ENCODE measurements around the gene SP5.
"Not testable (repeated sequence)": the region's sequence is repeated elsewhere in the genome, so short reads cannot be mapped to it uniquely, and the experiment has no call there.

SP5 gene

GRCh38 chr2:170715062-170715931 is at the start of gene SP5:
Gene SP5, plus strand, starts transcription at chr2:170715337. Its CDS starts 176 bp downstream, at chr2:170715513.
- no peaks in the 10 kb centered on the region for H3K36me3 Mint-ChIP-seq (ENCODE audit: low read depth)
- peaks cover 71% of the 10 kb centered on the region for H3K27me3 Mint-ChIP-seq
- ATAC-seq (peak; percentile 29), DNase-seq (peak; percentile 20)
- H3K4me3 Mint-ChIP-seq: peak within 1 kb of the TSS; percentile 79
- peaks cover 31% of the 10 kb centered on the region for H3K4me1 Mint-ChIP-seq
- no peaks in the 10 kb centered on the region for H3K9me3 Mint-ChIP-seq
- H3K27ac Mint-ChIP-seq: no peak within 1 kb of the TSS

DNA sequence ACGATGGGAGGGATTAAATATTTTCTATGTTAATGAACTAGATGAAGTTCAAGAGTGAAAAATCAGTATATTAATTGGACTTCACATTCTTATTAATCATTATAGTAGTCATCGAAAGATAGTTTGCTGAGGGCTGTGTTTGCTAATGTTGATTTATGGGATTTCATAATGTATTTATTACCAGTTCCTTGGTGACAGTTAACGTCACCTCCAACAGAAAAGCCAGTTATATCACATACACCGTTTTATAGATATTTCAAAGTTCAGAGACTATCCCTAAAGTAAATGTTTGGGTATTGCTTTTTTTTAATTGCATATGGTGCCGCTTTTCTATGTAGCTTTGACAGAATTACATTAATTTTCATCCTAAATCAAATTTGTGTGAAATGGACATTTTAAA is 49.4 kb upstream of the SP5 start:
- Mint-ChIP-seq H3K27ac (no peak overlapping the region), H3K36me3 (ENCODE audit: low read depth) (no peaks in the 10 kb centered on the region), H3K4me1 (no peaks in the 10 kb centered on the region), H3K9me3 (no peaks in the 10 kb centered on the region), H3K4me3 (no peak overlapping the region), H3K27me3 (peaks cover 2% of the 10 kb centered on the region)
- no peak for ATAC-seq
- no peak for DNase-seq

DNA sequence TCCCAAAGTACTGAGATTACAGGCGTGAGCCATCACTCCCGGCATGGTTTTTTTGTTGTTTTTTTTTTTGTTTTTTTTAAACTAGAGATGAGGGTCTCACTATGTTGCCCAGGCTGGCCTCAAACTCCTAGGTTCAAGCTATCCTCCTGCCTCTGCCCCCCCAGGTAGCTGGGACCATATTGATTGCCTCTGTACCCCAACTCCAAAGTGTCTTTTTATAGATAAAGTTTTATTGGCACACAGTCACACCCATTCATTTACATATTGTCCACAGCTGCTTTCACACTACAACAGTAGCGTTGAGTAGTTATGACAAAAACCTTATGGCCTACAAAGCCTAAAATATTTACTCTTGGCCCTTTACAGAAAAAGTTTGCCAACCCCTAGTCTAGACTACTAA is 45.2 kb upstream of the SP5 start:
- ATAC-seq: no peak
- no peak overlapping the region for H3K27ac Mint-ChIP-seq

GRCh38 chr2:170670651-170671050 is 44.5 kb upstream of the SP5 start:
- Mint-ChIP-seq H3K27me3 (peaks cover 2% of the 10 kb centered on the region), H3K4me1 (no peaks in the 10 kb centered on the region), H3K27ac (no peak overlapping the region), H3K36me3 (ENCODE audit: low read depth) (no peaks in the 10 kb centered on the region), H3K9me3 (no peaks in the 10 kb centered on the region), H3K4me3 (no peak overlapping the region)
- DNase-seq (no peak), ATAC-seq (no peak)

More for the DNA sequence above, 45.2 kb upstream of the SP5 start:
- Mint-ChIP-seq H3K36me3 (ENCODE audit: low read depth) (no peaks in the 10 kb centered on the region), H3K27me3 (peaks cover 5% of the 10 kb centered on the region), H3K4me3 (no peak overlapping the region), H3K9me3 (no peaks in the 10 kb centered on the region), H3K4me1 (no peaks in the 10 kb centered on the region)
- DNase-seq: no peak

GRCh38 chr2:170671079-170671478 is 44.1 kb upstream of the SP5 start:
- Mint-ChIP-seq H3K9me3 (no peaks in the 10 kb centered on the region), H3K4me3 (no peak overlapping the region), H3K27me3 (peaks cover 2% of the 10 kb centered on the region), H3K36me3 (ENCODE audit: low read depth) (no peaks in the 10 kb centered on the region), H3K4me1 (no peaks in the 10 kb centered on the region), H3K27ac (no peak overlapping the region)
- DNase-seq (no peak), ATAC-seq (no peak)

- not testable (repeated sequence) for DNase-seq; H3K4me3 Mint-ChIP-seq; ATAC-seq; H3K27me3 Mint-ChIP-seq; H3K27ac Mint-ChIP-seq; H3K36me3 Mint-ChIP-seq (ENCODE audit: low read depth); H3K9me3 Mint-ChIP-seq; H3K4me1 Mint-ChIP-seq
Measured at GRCh38 chr2:170674282-170674681, 40.9 kb upstream of the SP5 start.

- H3K27ac Mint-ChIP-seq: no peak overlapping the region
- no peaks in the 10 kb centered on the region for H3K4me1 Mint-ChIP-seq
- no peak for DNase-seq
- H3K27me3 Mint-ChIP-seq: peaks cover 2% of the 10 kb centered on the region
- no peak overlapping the region for H3K4me3 Mint-ChIP-seq
- no peaks in the 10 kb centered on the region for H3K9me3 Mint-ChIP-seq
- no peak for ATAC-seq
- H3K36me3 Mint-ChIP-seq (ENCODE audit: low read depth): no peaks in the 10 kb centered on the region
Measured at GRCh38 chr2:170675701-170676100, 39.4 kb upstream of the SP5 start.

- Mint-ChIP-seq H3K4me1 (no peaks in the 10 kb centered on the region), H3K4me3 (no peak overlapping the region), H3K27me3 (peaks cover 2% of the 10 kb centered on the region), H3K9me3 (no peaks in the 10 kb centered on the region), H3K36me3 (ENCODE audit: low read depth) (no peaks in the 10 kb centered on the region), H3K27ac (no peak overlapping the region)
- no peak for ATAC-seq
- no peak for DNase-seq
Measured at GRCh38 chr2:170679607-170680079, 35.5 kb upstream of the SP5 start.

- DNase-seq: no peak
- Mint-ChIP-seq H3K27me3 (peaks cover 2% of the 10 kb centered on the region), H3K9me3 (no peaks in the 10 kb centered on the region), H3K4me1 (no peaks in the 10 kb centered on the region), H3K27ac (no peak overlapping the region), H3K36me3 (ENCODE audit: low read depth) (no peaks in the 10 kb centered on the region), H3K4me3 (no peak overlapping the region)
- ATAC-seq: no peak
Measured at GRCh38 chr2:170680172-170680941, 34.8 kb upstream of the SP5 start.

DNA sequence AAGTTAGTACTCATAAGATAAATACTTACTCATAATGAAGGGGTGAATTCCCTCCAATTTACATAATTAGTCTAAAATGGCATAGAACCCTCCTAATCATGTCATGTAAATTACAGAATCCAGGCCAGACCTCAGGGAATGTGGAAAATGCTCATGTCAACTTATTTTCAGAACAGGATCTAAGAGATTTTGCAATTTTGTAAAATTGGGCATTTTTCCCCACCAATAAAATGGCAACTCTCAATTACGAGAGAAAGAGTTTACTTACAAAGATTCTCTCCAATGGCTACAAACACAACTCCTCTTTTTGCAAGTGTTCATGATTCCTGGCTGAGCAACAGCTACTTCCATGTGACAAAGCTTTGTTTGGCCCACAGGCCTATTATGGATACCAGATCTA is 33.8 kb upstream of the SP5 start:
- no peak overlapping the region for H3K27ac Mint-ChIP-seq
- peaks cover 2% of the 10 kb centered on the region for H3K27me3 Mint-ChIP-seq
- DNase-seq (no peak), ATAC-seq (no peak)
- H3K9me3 Mint-ChIP-seq: no peaks in the 10 kb centered on the region
- H3K4me3 Mint-ChIP-seq: no peak overlapping the region
- no peaks in the 10 kb centered on the region for H3K4me1 Mint-ChIP-seq
- H3K36me3 Mint-ChIP-seq (ENCODE audit: low read depth): no peaks in the 10 kb centered on the region

- no peaks in the 10 kb centered on the region for H3K9me3 Mint-ChIP-seq
- no peaks in the 10 kb centered on the region for H3K36me3 Mint-ChIP-seq (ENCODE audit: low read depth)
- no peak overlapping the region for H3K4me3 Mint-ChIP-seq
- H3K4me1 Mint-ChIP-seq: no peaks in the 10 kb centered on the region
- H3K27me3 Mint-ChIP-seq: peaks cover 2% of the 10 kb centered on the region
- no peak overlapping the region for H3K27ac Mint-ChIP-seq
- DNase-seq: no peak
- ATAC-seq: no peak
Measured at GRCh38 chr2:170685591-170685990, 29.5 kb upstream of the SP5 start.

- Mint-ChIP-seq H3K27me3 (no peaks in the 10 kb centered on the region), H3K27ac (no peak overlapping the region), H3K9me3 (no peaks in the 10 kb centered on the region), H3K4me1 (no peaks in the 10 kb centered on the region), H3K4me3 (no peak overlapping the region), H3K36me3 (ENCODE audit: low read depth) (no peaks in the 10 kb centered on the region)
- DNase-seq (no peak), ATAC-seq (no peak)
Measured at GRCh38 chr2:170689481-170689880, 25.7 kb upstream of the SP5 start.

DNA sequence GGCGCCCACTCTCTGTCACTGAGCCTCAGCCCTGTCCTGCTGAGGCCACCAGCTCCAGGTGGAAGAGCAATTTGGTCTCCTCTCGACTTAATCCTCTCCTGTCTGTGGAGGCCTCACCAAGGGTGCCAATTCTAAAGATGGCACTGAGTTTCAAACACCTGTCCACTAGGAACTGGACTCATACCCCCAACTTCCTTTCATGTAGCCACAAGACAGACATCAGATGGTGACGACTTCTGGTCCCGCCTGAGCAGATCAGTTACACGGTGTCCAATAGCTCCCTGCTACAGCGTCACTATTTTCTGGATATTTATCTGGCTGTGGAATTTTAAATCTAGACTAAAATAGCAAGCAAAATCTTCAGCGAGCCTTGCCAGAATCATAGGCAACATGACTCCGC is 24.5 kb upstream of the SP5 start:
- H3K4me3 Mint-ChIP-seq: no peak overlapping the region
- H3K27ac Mint-ChIP-seq: no peak overlapping the region
- no peaks in the 10 kb centered on the region for H3K36me3 Mint-ChIP-seq (ENCODE audit: low read depth)
- no peaks in the 10 kb centered on the region for H3K27me3 Mint-ChIP-seq
- DNase-seq (no peak), ATAC-seq (no peak)
- H3K4me1 Mint-ChIP-seq: no peaks in the 10 kb centered on the region
- no peaks in the 10 kb centered on the region for H3K9me3 Mint-ChIP-seq

DNA sequence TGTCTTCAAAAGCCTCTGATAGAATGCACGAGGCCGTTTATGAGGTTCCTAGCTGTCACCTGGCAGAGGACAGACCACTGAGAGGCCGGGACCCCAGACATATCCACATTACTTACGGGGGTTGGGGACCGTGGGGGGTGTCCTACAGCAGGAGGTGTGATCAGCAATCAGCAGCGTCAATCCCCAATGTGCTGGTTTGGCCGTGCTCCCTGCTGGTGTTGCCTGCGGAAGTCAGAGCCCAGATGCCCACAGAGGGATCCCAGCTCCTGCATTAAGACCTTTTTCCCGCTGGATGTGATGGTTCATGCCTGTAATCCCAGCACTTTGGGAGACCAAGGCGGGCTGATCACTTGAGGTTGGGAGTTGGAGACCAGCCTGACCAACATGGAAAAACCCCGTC is 20.8 kb upstream of the SP5 start:
- ATAC-seq (no peak), DNase-seq (no peak)
- Mint-ChIP-seq H3K27ac (no peak overlapping the region), H3K27me3 (no peaks in the 10 kb centered on the region), H3K9me3 (no peaks in the 10 kb centered on the region), H3K4me3 (no peak overlapping the region), H3K4me1 (no peaks in the 10 kb centered on the region), H3K36me3 (ENCODE audit: low read depth) (no peaks in the 10 kb centered on the region)
